ENCODE measurements around the gene DMRT1. TPM values are rescaled to one million over a fixed set of nuclear protein-coding genes. Genes with fewer than 3 reads are reported as not detected.

DMRT1 gene
- total and polyA plus RNA-seq, 2 donors from 2014 or later, result not detected

DNA sequence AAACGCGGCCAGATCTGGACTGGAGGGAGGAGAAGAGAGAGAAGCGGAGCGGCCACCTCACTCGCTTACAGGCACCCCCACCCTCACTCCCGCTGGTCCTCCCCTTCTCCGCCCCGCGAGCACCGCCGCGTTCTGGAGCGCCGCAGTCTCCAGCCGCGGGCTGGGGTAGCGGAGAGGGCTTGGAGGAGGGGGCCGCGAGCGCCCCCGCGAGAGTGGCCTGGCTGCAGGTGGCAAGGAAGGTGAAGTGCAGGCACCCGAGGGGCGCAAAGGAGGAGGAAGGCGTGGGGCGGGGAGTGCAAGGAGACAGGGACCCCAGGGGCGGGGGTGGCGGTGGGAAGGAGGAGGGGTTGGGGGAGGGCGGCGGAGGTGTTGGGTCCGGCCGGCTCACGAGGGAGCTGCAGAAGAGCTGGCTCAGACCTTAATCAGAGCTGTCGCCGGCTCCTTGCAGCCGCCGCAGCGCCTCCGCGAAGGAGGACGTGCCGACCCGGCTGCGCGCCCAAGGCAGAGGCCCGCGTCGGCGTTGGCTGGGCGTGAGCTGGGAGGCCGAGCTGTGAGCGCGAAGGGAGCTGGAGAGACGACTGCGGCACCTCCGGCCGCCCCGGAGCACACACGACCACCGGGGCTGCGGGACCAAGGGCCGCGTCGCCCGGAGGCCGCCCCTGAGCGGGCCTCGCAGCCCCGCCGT lies 134.9 kb downstream of the DMRT1 start, which contains the start of gene DMRT3:
TSS of gene DMRT3 (plus strand) at position 398 of the 685 bp plus-strand sequence. CDS start 347 bp downstream, outside the sequence.
- no peak for TF ChIP-seq CTCF (IDR thresholded peaks at IDR 0.05; ENCODE audit: borderline replicate concordance, extremely low read depth, insufficient read depth)
- intact Hi-C loops (cut with DNase I), result no loop called here
- Histone ChIP-seq H3K9me3 (ENCODE audit: control insufficient read depth in 2 of 3, insufficient read depth in 1 of 3, low read length in 3 of 3) (peaks cover 0 to 3% (median 0%) of the 10 kb centered on the region in 3 donors), H3K4me3 (ENCODE audit: low read length in 3 of 3) (no peak within 1 kb of the TSS), H3K27me3 (ENCODE audit: control insufficient read depth, insufficient read depth, low read length) (peaks cover 62% of the 10 kb centered on the region), H3K27ac (ENCODE audit: low read depth in 2 of 2, low read length in 2 of 2) (no peak within 1 kb of the TSS), H3K9ac (ENCODE audit: low read length in 3 of 3) (no peak within 1 kb of the TSS), H3K36me3 (ENCODE audit: control insufficient read depth in 2 of 3, insufficient read depth in 3 of 3, low read length in 3 of 3) (no peaks in the 10 kb centered on the region), H3K4me1 (ENCODE audit: control insufficient read depth in 2 of 3, insufficient read depth in 2 of 3, low read depth in 1 of 3, low read length in 3 of 3) (no peaks in the 10 kb centered on the region)
- DNase-seq (peak in 4 of 5 donors; percentile 73 to 89 (median 84)), FAIRE-seq (no peak)

- DNase-seq (peak in 3 of 5 donors; percentile 49 to 64 (median 49)), FAIRE-seq (no peak)
- Histone ChIP-seq H3K36me3 (ENCODE audit: control insufficient read depth in 2 of 3, insufficient read depth in 3 of 3, low read length in 3 of 3) (no peaks in the 10 kb centered on the region), H3K9me3 (ENCODE audit: control insufficient read depth in 2 of 3, insufficient read depth in 1 of 3, low read length in 3 of 3) (peaks cover 0 to 3% (median 0%) of the 10 kb centered on the region in 3 donors), H3K4me1 (ENCODE audit: control insufficient read depth in 2 of 3, insufficient read depth in 2 of 3, low read depth in 1 of 3, low read length in 3 of 3) (no peaks in the 10 kb centered on the region), H3K9ac (ENCODE audit: low read length in 3 of 3) (no peak overlapping the region), H3K27me3 (ENCODE audit: control insufficient read depth, insufficient read depth, low read length) (peaks cover 67% of the 10 kb centered on the region), H3K4me3 (ENCODE audit: low read length in 3 of 3) (no peak overlapping the region), H3K27ac (ENCODE audit: low read depth in 2 of 2, low read length in 2 of 2) (no peak overlapping the region)
- intact Hi-C loops (cut with DNase I), result no loop called here
- no peak for TF ChIP-seq CTCF (IDR thresholded peaks at IDR 0.05; ENCODE audit: borderline replicate concordance, extremely low read depth, insufficient read depth)
These were observed 135.7 kb downstream of the DMRT1 start for GRCh38 chr9:976943-977837.

- DNase-seq (peak in 1 of 5 donors; percentile 40), FAIRE-seq (no peak)
- H3K4me3 ChIP-seq (ENCODE audit: low read length in 3 of 3), result no peak overlapping the region
- H3K4me1 ChIP-seq (ENCODE audit: control insufficient read depth in 2 of 3, insufficient read depth in 2 of 3, low read depth in 1 of 3, low read length in 3 of 3), result no peaks in the 10 kb centered on the region
- no peak for TF ChIP-seq CTCF (IDR thresholded peaks at IDR 0.05; ENCODE audit: borderline replicate concordance, extremely low read depth, insufficient read depth)
- H3K27me3 ChIP-seq (ENCODE audit: control insufficient read depth, insufficient read depth, low read length), result peaks cover 67% of the 10 kb centered on the region
- intact Hi-C loops (cut with DNase I), result no loop called here
- H3K27ac ChIP-seq (ENCODE audit: low read depth in 2 of 2, low read length in 2 of 2), result no peak overlapping the region
- no peak overlapping the region for H3K9ac ChIP-seq (ENCODE audit: low read length in 3 of 3)
- no peaks in the 10 kb centered on the region for H3K36me3 ChIP-seq (ENCODE audit: control insufficient read depth in 2 of 3, insufficient read depth in 3 of 3, low read length in 3 of 3)
- H3K9me3 ChIP-seq (ENCODE audit: control insufficient read depth in 2 of 3, insufficient read depth in 1 of 3, low read length in 3 of 3), result peaks cover 0 to 3% (median 0%) of the 10 kb centered on the region in 3 donors
These were observed 136.6 kb downstream of the DMRT1 start for GRCh38 chr9:977838-978830.
